ENCODE results near the gene WWOX.

DNA sequence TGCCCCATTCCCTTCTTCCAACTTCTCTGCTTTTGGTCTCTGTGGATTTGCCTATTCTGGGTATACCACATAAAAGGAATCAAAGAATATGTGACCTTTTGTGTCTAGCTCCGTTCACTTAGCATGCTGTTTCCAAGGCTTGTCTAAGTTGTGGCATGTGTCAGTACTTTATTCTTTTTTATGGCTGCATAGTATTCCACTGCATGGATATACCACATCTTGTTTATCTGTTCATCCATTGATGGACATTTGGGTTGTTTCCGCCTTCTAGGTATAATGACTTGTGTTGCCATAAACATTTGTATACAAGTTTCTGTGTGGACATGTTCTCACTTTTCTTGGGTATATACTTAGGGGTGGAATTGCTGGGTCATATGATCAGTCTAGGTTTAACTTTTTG, 1068.4 kb downstream of the WWOX start:
- TF ChIP-seq KDM1A (IDR thresholded peaks at IDR 0.05; ENCODE audit: borderline replicate concordance, low read length) (peak; percentile 94), TAF7 (optimal IDR thresholded peaks at IDR 0.05; ENCODE audit: borderline replicate concordance, low read depth, low read length) (no peak), BCL11A (IDR thresholded peaks at IDR 0.05; ENCODE audit: low read depth in 2 of 2, low read length in 2 of 2) (no peak), RNF2 (IDR thresholded peaks at IDR 0.05; ENCODE audit: borderline replicate concordance, low read depth, low read length, missing control alignments, poor library complexity, severe bottlenecking) (no peak), NANOG (IDR thresholded peaks at IDR 0.05; ENCODE audit: insufficient read depth, low read depth, low read length, poor library complexity, severe bottlenecking) (no peak)

Data from H1 (cell line).